Activated CD4-positive, alpha-beta T cell treated with anti-CD3 and anti-CD28 coated beads, Interleukin-2, amount 10 ng/mL, durations not matched to agents 24 days and 14 days (primary cell): ENCODE data around the gene SUSD6. TPM values are rescaled to one million over a fixed set of nuclear protein-coding genes. Genes with fewer than 3 reads are reported as not detected.
"Not testable (repeated sequence)": the region's sequence is repeated elsewhere in the genome, so short reads cannot be mapped to it uniquely, and the experiment has no call there.

Experiments used
- DNase-seq: peaks from one replicate; pipeline ENCODE4 v3.0.0; 2022
- H3K27ac Mint-ChIP-seq: one replicate; pipeline ENCODE4 v1.8.0; 2022; ENCODE audit warnings: mild to moderate bottlenecking, mixed read lengths
- H3K27me3 Mint-ChIP-seq: one replicate; pipeline ENCODE4 v1.8.0; 2022; ENCODE audit warnings: mixed read lengths
- H3K36me3 Mint-ChIP-seq: one replicate; pipeline ENCODE4 v1.8.0; 2022; ENCODE audit warnings: low read depth, mild to moderate bottlenecking, mixed read lengths
- H3K4me1 Mint-ChIP-seq: one replicate; pipeline ENCODE4 v1.8.0; 2021; ENCODE audit warnings: mixed read lengths
- H3K4me3 Mint-ChIP-seq: one replicate; pipeline ENCODE4 v1.8.0; 2022; ENCODE audit warnings: mild to moderate bottlenecking, moderate library complexity, mixed read lengths
- H3K9me3 Mint-ChIP-seq: one replicate; pipeline ENCODE4 v1.8.0; 2021; ENCODE audit warnings: mixed read lengths
- intact Hi-C: fragments of 100-400 bp; cut with micrococcal nuclease; formaldehyde crosslinking; loops from one replicate; pipeline ENCODE4 v1.15.1; 2023
- total RNA-seq: library from RNA; stranded (reverse); gene quantifications from 2 replicates; pipeline ENCODE4 v1.2.3, GENCODE V29; 2022

Gene SUSD6
- total RNA-seq, 1 donor from 2014 or later: 78.9 TPM

DNA sequence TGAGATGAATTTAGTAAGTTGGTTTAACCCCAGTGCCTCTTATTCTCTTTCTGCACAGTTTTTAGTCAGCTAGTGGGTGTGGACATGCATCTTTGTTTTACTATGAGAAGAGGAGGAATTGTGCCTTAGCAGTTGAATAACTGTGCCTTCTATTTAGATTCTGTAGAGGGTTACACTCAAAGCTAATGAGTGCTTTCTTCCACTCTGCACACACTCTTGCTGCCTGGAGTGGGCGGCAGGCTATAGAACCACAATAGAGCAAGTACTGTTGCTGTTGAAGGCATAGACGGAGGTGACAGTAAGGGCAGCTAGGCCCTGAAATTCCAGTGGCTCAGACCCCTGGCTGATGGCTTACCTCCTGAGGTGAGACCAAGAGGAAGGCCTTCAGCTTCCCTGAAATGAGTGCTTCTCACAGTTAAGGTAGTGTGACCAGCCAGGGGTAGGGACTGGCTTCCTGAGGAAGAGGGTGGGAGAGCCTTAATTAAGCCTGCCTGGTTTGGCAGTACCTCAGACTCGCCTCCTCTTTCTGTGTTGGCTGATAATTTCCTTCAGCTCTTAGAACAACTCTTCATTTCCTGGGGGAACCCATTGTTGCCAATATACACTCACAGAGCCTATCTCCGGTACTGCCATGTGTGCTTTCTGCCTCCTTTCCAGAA lies 24.7 kb downstream of the SUSD6 start:
- DNase-seq: peak; percentile 75
- peak overlapping the region; percentile 92 for H3K27ac Mint-ChIP-seq
- H3K36me3 Mint-ChIP-seq: peaks cover 26% of the 10 kb centered on the region
- no peaks in the 10 kb centered on the region for H3K27me3 Mint-ChIP-seq
- H3K4me1 Mint-ChIP-seq: peaks cover 80% of the 10 kb centered on the region
- peaks cover 3% of the 10 kb centered on the region for H3K9me3 Mint-ChIP-seq
- H3K4me3 Mint-ChIP-seq: peak overlapping the region; percentile 73
- intact Hi-C loops: loop anchor here (1.0 kb wide), 3 partner anchors 11 to 40 kb away; no protein-coding TSS in a partner anchor

DNA sequence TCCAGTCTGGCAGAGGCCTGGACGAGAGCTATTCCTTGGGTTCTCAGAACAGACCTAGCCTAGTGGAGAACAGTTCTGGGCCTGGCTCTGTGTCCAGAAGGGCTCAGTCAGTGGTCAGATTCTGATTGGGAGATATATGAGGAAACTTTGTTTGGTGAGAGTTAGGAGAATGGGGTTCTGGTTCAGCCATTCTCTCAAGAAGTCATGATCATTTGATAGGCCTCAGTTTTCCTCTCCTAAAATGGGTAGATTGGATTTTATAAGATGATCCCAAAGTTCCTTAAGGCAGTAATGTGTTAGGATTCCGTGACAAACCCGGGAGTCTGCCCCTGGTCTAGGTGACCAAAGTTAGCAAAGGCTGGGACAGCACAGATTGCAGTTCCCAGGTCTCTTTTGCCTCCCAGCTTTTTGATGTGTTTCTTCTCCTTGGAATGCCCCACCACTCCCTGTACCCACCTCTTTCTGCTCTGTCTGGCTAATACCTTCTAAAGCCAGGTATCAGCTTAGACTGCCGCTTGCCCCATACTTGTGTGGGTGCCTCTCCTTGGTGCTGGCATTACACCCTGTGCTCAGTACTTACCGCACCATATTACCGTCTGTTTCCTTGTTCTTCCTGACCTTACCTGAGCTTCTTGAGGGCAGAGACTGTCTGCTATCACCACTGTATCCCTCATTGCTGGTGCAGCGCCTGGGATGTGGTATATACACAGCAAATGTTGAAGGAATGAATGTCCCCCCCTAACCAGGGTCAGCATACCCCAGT lies 25.5 kb downstream of the SUSD6 start:
- Mint-ChIP-seq H3K27me3 (no peaks in the 10 kb centered on the region), H3K36me3 (peaks cover 33% of the 10 kb centered on the region), H3K4me1 (peaks cover 77% of the 10 kb centered on the region), H3K9me3 (peaks cover 7% of the 10 kb centered on the region), H3K4me3 (peak overlapping the region; percentile 73), H3K27ac (peak overlapping the region; percentile 92)
- intact Hi-C loops: loop anchor here (1.0 kb wide), 3 partner anchors 12 to 39 kb away; no protein-coding TSS in a partner anchor
- DNase-seq: peak; percentile 55

- H3K36me3 Mint-ChIP-seq: peaks cover 37% of the 10 kb centered on the region
- H3K27ac Mint-ChIP-seq: peak overlapping the region; percentile 92
- DNase-seq: peak; percentile 64
- intact Hi-C loops: loop anchor here (1.0 kb wide), 2 partner anchors 26 to 48 kb away; partner anchors contain the start of gene SUSD6
- H3K4me3 Mint-ChIP-seq: peak overlapping the region; percentile 73
- H3K27me3 Mint-ChIP-seq: no peaks in the 10 kb centered on the region
- H3K4me1 Mint-ChIP-seq: peaks cover 76% of the 10 kb centered on the region
- peaks cover 12% of the 10 kb centered on the region for H3K9me3 Mint-ChIP-seq
These were observed 26.2 kb downstream of the SUSD6 start for GRCh38 chr14:69637503-69638031.

DNA sequence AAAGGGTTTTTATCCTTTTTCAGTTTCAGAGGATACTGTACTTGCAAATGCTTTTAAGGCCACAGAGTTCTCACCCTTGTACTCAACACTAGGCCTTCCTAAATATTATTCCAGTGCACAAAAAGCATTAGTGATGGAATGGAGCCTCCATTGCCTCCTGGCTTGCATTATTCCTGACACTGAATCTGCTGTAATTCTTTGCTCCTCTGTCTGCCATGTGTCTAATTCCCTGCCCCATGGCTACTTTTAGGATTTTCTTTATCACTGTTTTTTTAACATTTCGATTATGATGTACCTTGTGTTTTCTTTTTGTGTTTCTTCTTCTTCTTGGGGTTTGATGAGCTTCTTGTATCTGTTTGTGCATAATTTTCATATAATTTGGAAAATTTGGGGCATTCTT lies 29.5 kb downstream of the SUSD6 start:
- intact Hi-C loops: no loop called here
- Mint-ChIP-seq H3K27ac (peak overlapping the region; percentile 69), H3K4me3 (no peak overlapping the region), H3K36me3 (peaks cover 49% of the 10 kb centered on the region), H3K27me3 (no peaks in the 10 kb centered on the region), H3K9me3 (peaks cover 12% of the 10 kb centered on the region), H3K4me1 (peaks cover 72% of the 10 kb centered on the region)
- DNase-seq: no peak

DNA sequence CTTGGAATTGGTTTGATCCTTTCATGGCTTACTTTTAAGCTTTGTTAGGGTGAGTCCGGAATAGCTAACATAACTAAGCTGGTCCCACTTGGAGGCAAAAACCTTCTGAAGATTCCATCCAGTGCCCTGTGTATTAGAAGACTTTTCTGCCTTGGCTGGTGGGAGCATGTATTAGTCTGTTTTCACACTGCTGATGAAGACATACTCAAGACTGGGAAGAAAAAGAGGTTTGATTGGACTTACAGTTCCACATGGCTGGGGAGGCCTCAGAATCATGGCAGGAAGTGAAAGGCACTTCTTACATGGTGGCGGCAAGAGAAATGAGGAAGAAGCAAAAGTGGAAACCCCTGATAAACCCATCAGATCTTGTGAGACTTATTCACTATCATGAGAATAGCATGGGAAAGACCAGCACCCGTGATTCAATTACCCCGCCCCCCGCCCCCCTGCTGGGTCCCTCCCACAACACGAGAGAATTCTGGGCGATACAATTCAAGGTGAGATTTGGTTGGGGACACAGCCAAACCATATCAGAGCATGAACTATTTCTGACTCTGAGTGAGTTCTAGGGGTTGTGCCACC lies 30.9 kb downstream of the SUSD6 start:
- peaks cover 67% of the 10 kb centered on the region for H3K4me1 Mint-ChIP-seq
- DNase-seq, H3K27me3 Mint-ChIP-seq: not testable (repeated sequence)
- intact Hi-C loops: loop anchor here (2.0 kb wide), 1 partner anchor 16 kb away; no protein-coding TSS in a partner anchor
- peak overlapping the region; percentile 82 for H3K27ac Mint-ChIP-seq
- H3K36me3 Mint-ChIP-seq: peaks cover 57% of the 10 kb centered on the region
- H3K9me3 Mint-ChIP-seq: peaks cover 12% of the 10 kb centered on the region
- peak overlapping the region; percentile 45 for H3K4me3 Mint-ChIP-seq

- Mint-ChIP-seq H3K27ac (peak overlapping the region; percentile 82), H3K4me3 (peak overlapping the region; percentile 45)
These were observed 32.2 kb downstream of the SUSD6 start for GRCh38 chr14:69643430-69644200.

DNA sequence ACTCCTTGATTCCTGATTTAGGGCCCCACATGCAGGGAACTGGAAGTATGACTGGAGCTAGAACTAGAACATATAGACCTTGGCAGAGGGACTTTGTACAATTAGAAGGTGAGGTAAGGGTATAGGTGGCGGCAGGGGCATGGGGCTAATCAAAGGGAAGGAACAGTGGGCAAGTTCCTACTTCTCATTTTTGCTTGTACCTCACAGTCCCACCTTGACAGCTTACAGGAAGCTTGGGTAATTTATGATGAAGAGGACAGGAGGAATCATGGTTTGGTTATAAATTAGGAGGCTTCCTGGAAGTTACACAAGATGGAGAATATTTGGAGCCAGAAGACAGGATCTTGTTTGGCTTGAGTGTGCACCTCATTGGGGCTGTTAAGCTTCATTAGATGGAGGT lies 33.4 kb downstream of the SUSD6 start:
- DNase-seq: no peak
- intact Hi-C loops: no loop called here
- peak overlapping the region; percentile 66 for H3K27ac Mint-ChIP-seq
- no peaks in the 10 kb centered on the region for H3K27me3 Mint-ChIP-seq
- peaks cover 12% of the 10 kb centered on the region for H3K9me3 Mint-ChIP-seq
- no peak overlapping the region for H3K4me3 Mint-ChIP-seq
- peaks cover 72% of the 10 kb centered on the region for H3K4me1 Mint-ChIP-seq
- peaks cover 54% of the 10 kb centered on the region for H3K36me3 Mint-ChIP-seq

More at GRCh38 chr14:69643430-69644200, 32.2 kb downstream of the SUSD6 start:
- Mint-ChIP-seq H3K27me3 (no peaks in the 10 kb centered on the region), H3K36me3 (peaks cover 57% of the 10 kb centered on the region), H3K4me1 (peaks cover 67% of the 10 kb centered on the region), H3K9me3 (peaks cover 12% of the 10 kb centered on the region)
- DNase-seq: peak; percentile 66
- intact Hi-C loops: loop anchor here (2.0 kb wide), 1 partner anchor 15 kb away; no protein-coding TSS in a partner anchor

GRCh38 chr14:69647213-69647612 lies 35.8 kb downstream of the SUSD6 start:
- no peaks in the 10 kb centered on the region for H3K27me3 Mint-ChIP-seq
- H3K36me3 Mint-ChIP-seq: peaks cover 40% of the 10 kb centered on the region
- peaks cover 2% of the 10 kb centered on the region for H3K9me3 Mint-ChIP-seq
- no peak for DNase-seq
- H3K4me1 Mint-ChIP-seq: peaks cover 86% of the 10 kb centered on the region
- intact Hi-C loops: no loop called here
- H3K4me3 Mint-ChIP-seq: no peak overlapping the region
- peak overlapping the region; percentile 14 for H3K27ac Mint-ChIP-seq

- Mint-ChIP-seq H3K36me3 (peaks cover 36% of the 10 kb centered on the region), H3K27ac (peak overlapping the region; percentile 14), H3K4me1 (peaks cover 85% of the 10 kb centered on the region)
- DNase-seq, intact Hi-C loops, H3K27me3 Mint-ChIP-seq, H3K9me3 Mint-ChIP-seq, H3K4me3 Mint-ChIP-seq: not testable (repeated sequence)
These were observed 36.2 kb downstream of the SUSD6 start for GRCh38 chr14:69647642-69648041.

DNA sequence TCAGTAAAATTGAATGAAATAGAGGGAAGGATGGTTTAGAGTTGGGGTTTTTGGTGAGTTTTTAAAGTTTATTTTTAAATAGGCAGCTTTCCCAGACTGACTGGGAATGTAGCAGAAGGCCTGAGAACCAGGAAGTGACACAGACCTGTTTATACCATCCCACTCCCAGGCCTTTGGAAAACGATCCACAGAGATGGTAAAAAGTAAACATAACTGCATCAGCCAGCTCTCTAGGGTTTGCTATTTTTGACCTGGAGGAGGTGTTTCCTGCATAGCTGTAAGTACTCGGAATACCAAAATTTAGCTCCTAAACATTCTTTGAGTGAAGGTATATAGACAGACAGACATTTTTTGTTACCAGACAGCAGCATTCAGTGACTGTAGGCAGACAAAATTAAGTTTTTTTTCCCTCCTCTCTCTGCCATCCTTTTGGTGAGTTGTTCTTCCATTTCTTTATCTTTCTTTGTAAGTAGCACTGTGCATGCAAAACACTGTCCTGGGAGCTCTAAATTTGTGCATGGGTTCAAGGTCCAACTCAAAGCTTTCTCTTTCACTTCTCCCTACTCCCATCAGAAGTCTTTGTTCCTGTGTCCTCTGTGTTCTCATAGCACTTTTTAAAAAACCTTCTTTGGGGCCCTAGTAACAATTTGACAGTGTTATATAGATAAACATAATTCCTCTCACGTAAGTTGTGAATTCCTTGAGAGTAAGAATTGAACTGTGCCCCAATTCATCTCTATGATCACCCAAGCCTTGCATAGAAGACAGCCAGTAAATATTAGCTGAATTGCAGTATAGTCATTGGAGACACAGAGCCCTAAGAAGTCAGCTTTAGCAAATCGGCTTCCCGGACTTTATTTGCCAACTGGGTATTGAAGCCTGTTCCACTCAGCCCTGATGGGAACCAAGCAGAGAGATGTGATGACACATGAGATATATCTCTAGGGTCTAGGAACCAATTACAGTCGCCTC lies 37.4 kb downstream of the SUSD6 start:
- intact Hi-C loops: no loop called here

GRCh38 chr14:69650948-69651369 lies 39.6 kb downstream of the SUSD6 start:
- peaks cover 77% of the 10 kb centered on the region for H3K4me1 Mint-ChIP-seq
- H3K4me3 Mint-ChIP-seq: peak overlapping the region; percentile 59
- intact Hi-C loops: no loop called here
- H3K9me3 Mint-ChIP-seq: no peaks in the 10 kb centered on the region
- no peaks in the 10 kb centered on the region for H3K27me3 Mint-ChIP-seq
- DNase-seq: peak; percentile 59
- peak overlapping the region; percentile 80 for H3K27ac Mint-ChIP-seq
- H3K36me3 Mint-ChIP-seq: peaks cover 18% of the 10 kb centered on the region

More for the DNA sequence above, 37.4 kb downstream of the SUSD6 start:
- Mint-ChIP-seq H3K27me3 (no peaks in the 10 kb centered on the region), H3K36me3 (peaks cover 24% of the 10 kb centered on the region), H3K4me3 (peak overlapping the region; percentile 17), H3K9me3 (no peaks in the 10 kb centered on the region), H3K4me1 (peaks cover 82% of the 10 kb centered on the region), H3K27ac (peak overlapping the region; percentile 66)
- peak; percentile 66 for DNase-seq

GRCh38 chr14:69651664-69652063 lies 40.3 kb downstream of the SUSD6 start:
- H3K36me3 Mint-ChIP-seq: peaks cover 20% of the 10 kb centered on the region
- intact Hi-C loops: no loop called here
- H3K27ac Mint-ChIP-seq: peak overlapping the region; percentile 80
- no peak for DNase-seq
- no peaks in the 10 kb centered on the region for H3K27me3 Mint-ChIP-seq
- peaks cover 78% of the 10 kb centered on the region for H3K4me1 Mint-ChIP-seq
- H3K9me3 Mint-ChIP-seq: no peaks in the 10 kb centered on the region
- peak overlapping the region; percentile 59 for H3K4me3 Mint-ChIP-seq
